ENCODE measurements around the gene IGFBP5. TPM values are rescaled to one million over a fixed set of nuclear protein-coding genes. Genes with fewer than 3 reads are reported as not detected.

The IGFBP5 gene
- total and polyA plus RNA-seq, 9 of the 15 experiments (the other 6 are each of a cell fraction or from before 2014, with no cell fraction given), result 0.01 to 1.9 (median 0.03) TPM; not detected in 6

GRCh38 chr2:216663846-216664245, 31.5 kb downstream of the IGFBP5 start:
- H3K9me3 ChIP-seq (replicated peaks; ENCODE audit: control insufficient read depth, insufficient read depth, low read depth, low read length), result no peaks in the 10 kb centered on the region
- H3K36me3 ChIP-seq (ENCODE audit: control insufficient read depth, insufficient read depth, low read length), result no peaks in the 10 kb centered on the region
- peaks cover 0 to 35% of the 10 kb centered on the region in 2 experiments; a peak in 3 of 5 replicates for H3K27me3 ChIP-seq (ENCODE audit: control insufficient read depth in 2 of 2, insufficient read depth in 2 of 2, low read length in 2 of 2)
- FAIRE-seq, result no peak
- no peak overlapping the region for H3K4me3 ChIP-seq
- H3K9ac ChIP-seq (ENCODE audit: insufficient read depth in 1 of 2, low read depth in 2 of 2, low read length in 2 of 2), result no peak overlapping the region
- no peaks in the 10 kb centered on the region for H3K9me1 ChIP-seq (ENCODE audit: control insufficient read depth, insufficient read depth, low read length)
- intact Hi-C loops (cut with micrococcal nuclease), result loop anchor here (2.0 kb wide), 2 partner anchors 255 to 441 kb away; no protein-coding TSS in a partner anchor
- no peaks in the 10 kb centered on the region; the same call in 1 of the 2 replicates for H4K20me1 ChIP-seq (replicated peaks; ENCODE audit: control insufficient read depth, insufficient read depth, low read length)
- H3K4me2 ChIP-seq (ENCODE audit: insufficient read depth, low read length), result no peak overlapping the region
- no peak overlapping the region for H3K27ac ChIP-seq (ENCODE audit: extremely low read depth, low read depth, low read length)
- no peak for DNase-seq (ENCODE audit: extremely low read depth in 1 of 4, low spot score in 3 of 4)
- ATAC-seq, result no peak
- no TSS peak for BruUV-seq (replicated peaks)
- TF ChIP-seq ARNT (IDR thresholded peaks at IDR 0.05) (no peak), ASH1L (IDR thresholded peaks at IDR 0.05; ENCODE audit: borderline replicate concordance, low read depth, partially characterized antibody) (no peak), MBD2 (IDR thresholded peaks at IDR 0.05; ENCODE audit: borderline replicate concordance, low read depth) (no peak), BMI1 (IDR thresholded peaks at IDR 0.05; ENCODE audit: low read length) (no peak), SLC30A9 (CRISPR knock-in tag; IDR thresholded peaks at IDR 0.05) (no peak), TEAD2 (tag; IDR thresholded peaks at IDR 0.05) (no peak), JUNB (CRISPR knock-in tag; conservative IDR thresholded peaks at IDR 0.05) (no peak), EP400 (IDR thresholded peaks at IDR 0.05) (no peak), BRF2 (IDR thresholded peaks at IDR 0.05; ENCODE audit: borderline replicate concordance, insufficient read depth, insufficient read length) (no peak), POLR2B (IDR thresholded peaks at IDR 0.05; ENCODE audit: low read depth, partially characterized antibody) (no peak), ZNF655 (CRISPR knock-in tag; IDR thresholded peaks at IDR 0.05) (no peak), CC2D1A (IDR thresholded peaks at IDR 0.05) (no peak), USF2 (CRISPR knock-in tag; IDR thresholded peaks at IDR 0.05) (no peak), MAFF (IDR thresholded peaks at IDR 0.05; ENCODE audit: low read length) (no peak)
- 13% methylated on average over 6 of the region's 18 CpGs for WGBS (ENCODE audit: insufficient coverage, low coverage, missing lambda C conversion rate)
- in situ Hi-C loops (cut with MboI), result loop anchor here (10.0 to 25.0 kb wide), 2 partner anchors 452 to 629 kb away; no protein-coding TSS in a partner anchor
- POLR2A ChIA-PET, result interaction anchor here (1.1 kb wide), 1 partner anchor 10 kb away, joined by 3 read pairs; no protein-coding TSS in a partner anchor
- CTCF ChIA-PET (ENCODE audit: low intra/inter-chr PET ratio), result interaction anchor here (1.0 kb wide), 1 partner anchor 145 kb away, joined by 3 read pairs; no protein-coding TSS in a partner anchor
- no peak overlapping the region for H2AFZ ChIP-seq (ENCODE audit: low read depth, low read length)
- H3K79me2 ChIP-seq (ENCODE audit: control insufficient read depth, insufficient read depth, low read length), result no peaks in the 10 kb centered on the region
- H3K4me1 ChIP-seq (replicated peaks in 1 of 2; ENCODE audit: control insufficient read depth in 2 of 2, insufficient read depth in 2 of 2, low read length in 2 of 2), result peaks cover 10 to 12% of the 10 kb centered on the region in 2 experiments; a peak in 4 of 5 replicates

Measured in K562 (cell line).